GM12878 (cell line): ENCODE results near the gene RNLS. TPM values are rescaled to one million over a fixed set of nuclear protein-coding genes. Genes with fewer than 3 reads are reported as not detected.

Experiments
- ATAC-seq: fragments of 200-7000 bp; cut with Tn5 transposase; 3 replicates; pipeline ENCODE4 v1.9.1; 2020; ENCODE audit warnings: mild to moderate bottlenecking, moderate library complexity
- BruUV-seq: library from RNA; stranded (reverse); fragments of 400-500 nt; replicated peaks from 2 replicates; lab custom pipeline; 2021; lab: Mats Ljungman, UMichigan
- CTCF ChIA-PET: fragments of 300-600 bp; sonication (Branson Sonifier 250); formaldehyde crosslinking; extraction: SDS; loops from one replicate; lab custom pipeline; 2021; ENCODE audit warnings: inconsistent platforms; lab: Yijun Ruan, JAX
- POLR2A ChIA-PET: fragments of 350-600 bp; formaldehyde crosslinking; extraction: SDS; loops from one replicate; lab custom pipeline; 2021; ENCODE audit warnings: inconsistent platforms; lab: Charles Lee
- RAD21 ChIA-PET: fragments of 300-600 bp; sonication (Branson Sonifier 250); formaldehyde crosslinking; loops from one replicate; lab custom pipeline; 2023; ENCODE audit warnings: antibody characterized with exemption; ENCODE audit not compliant: unreplicated experiment; lab: Charles Lee
- SMC1A ChIA-PET: fragments of 300-600 bp; sonication (Branson Sonifier 250); formaldehyde crosslinking; loops from one replicate; lab custom pipeline; 2023; ENCODE audit not compliant: unreplicated experiment, uncharacterized antibody; lab: Charles Lee
- DNase-seq: peaks from one replicate; pipeline ENCODE4 v3.0.0-alpha.2; 2011; ENCODE audit warnings: low read depth, low spot score
- FAIRE-seq: peaks from 3 replicates; lab custom pipeline; 2011; peaks lifted over from hg19 to GRCh38; lab: Jason Lieb, UNC
- H2AFZ ChIP-seq: 2 replicates; pipeline ENCODE4 v1.6.0; 2011; ENCODE audit warnings: low read depth, low read length, control low read depth; ENCODE audit not compliant: control insufficient read depth
- H3K27ac ChIP-seq: 2 replicates; pipeline ENCODE4 v1.5.1; 2011; ENCODE audit warnings: control low read depth; ENCODE audit not compliant: control insufficient read depth, insufficient read depth
- H3K27me3 ChIP-seq, 2 experiments: replicated peaks in 1 of 2; 2 replicates each; pipeline versions ENCODE4 v1.6.0 to v1.6.1; 2011; ENCODE audit warnings: low read length in 1 of 2; ENCODE audit not compliant: control insufficient read depth in 2 of 2, insufficient read depth in 2 of 2
- H3K36me3 ChIP-seq, 2 experiments: 2 replicates each; pipeline ENCODE4 v1.5.1; 2011; ENCODE audit warnings: low read length in 1 of 2; ENCODE audit not compliant: control insufficient read depth in 2 of 2, insufficient read depth in 2 of 2
- H3K4me1 ChIP-seq: 2 replicates; pipeline ENCODE4 v1.6.1; 2011; ENCODE audit warnings: mild to moderate bottlenecking, low read length, moderate library complexity, mixed read lengths; ENCODE audit not compliant: control insufficient read depth, insufficient read depth
- H3K4me2 ChIP-seq: 2 replicates; pipeline ENCODE4 v1.6.0; 2011; ENCODE audit warnings: control low read depth; ENCODE audit not compliant: control insufficient read depth, insufficient read depth
- H3K4me3 ChIP-seq: fragments of 200-600 bp; sonication (generic); 2 replicates; pipeline ENCODE4 v1.5.1; 2016
- H3K79me2 ChIP-seq: 2 replicates; pipeline ENCODE4 v1.6.0; 2011; ENCODE audit warnings: low read length; ENCODE audit not compliant: control insufficient read depth, insufficient read depth
- H3K9ac ChIP-seq: 2 replicates; pipeline ENCODE4 v1.8.0; 2011; ENCODE audit warnings: low read length, control low read depth, mixed read lengths; ENCODE audit not compliant: control insufficient read depth, insufficient read depth
- H3K9me3 ChIP-seq: replicated peaks from 3 replicates; pipeline ENCODE4 v1.5.1; 2011; ENCODE audit warnings: mild to moderate bottlenecking, low read length; ENCODE audit not compliant: control insufficient read depth, insufficient read depth
- H4K20me1 ChIP-seq: 2 replicates; pipeline ENCODE4 v1.6.0; 2011; ENCODE audit not compliant: control insufficient read depth, insufficient read depth
- ATF2 ChIP-seq: IDR thresholded peaks from 2 replicates; pipeline ENCODE4 v1.6.1; 2012; ENCODE audit warnings: low read length, inconsistent platforms
- BMI1 ChIP-seq: fragments of 450-650 bp; IDR thresholded peaks from 2 replicates; pipeline ENCODE4 v1.6.1; 2016; ENCODE audit warnings: mild to moderate bottlenecking, moderate library complexity, borderline replicate concordance
- CBX3 ChIP-seq: fragments of 200-600 bp; sonication (generic); IDR thresholded peaks from 2 replicates; pipeline ENCODE4 v1.6.1; 2016; ENCODE audit warnings: low read depth, borderline replicate concordance
- CHD2 ChIP-seq: IDR thresholded peaks from 2 replicates; pipeline ENCODE4 v1.6.1; 2011; ENCODE audit warnings: low read depth, low read length, improper control_type of control experiment, borderline replicate concordance
- CTCF ChIP-seq, 3 experiments: IDR thresholded peaks in 2 of 3; conservative IDR thresholded peaks in 1 of 3; 2 replicates each; pipeline ENCODE4 v1.5.1; 2011; ENCODE audit warnings: low read depth in 3 of 3, low read length in 3 of 3, mild to moderate bottlenecking in 3 of 3, control low read depth in 2 of 3, moderate library complexity in 2 of 3, inconsistent platforms in 1 of 3, mixed read lengths in 1 of 3; ENCODE audit not compliant: control insufficient read depth in 2 of 3, insufficient read depth in 1 of 3; ENCODE audit errors: extremely low read depth in 1 of 3
- NR2C1 ChIP-seq: fragments of 450-650 bp; IDR thresholded peaks from 2 replicates; pipeline ENCODE4 v1.6.1; 2017; ENCODE audit warnings: antibody characterized with exemption, mild to moderate bottlenecking, moderate library complexity
- PAX5 ChIP-seq: IDR thresholded peaks from 2 replicates; pipeline ENCODE4 v1.6.1; 2011; ENCODE audit warnings: low read depth, low read length, borderline replicate concordance
- PRDM15 ChIP-seq: fragments of 450-650 bp; formaldehyde crosslinking; IDR thresholded peaks from 2 replicates; pipeline ENCODE4 v1.4.0; 2020; ENCODE audit warnings: mild to moderate bottlenecking, moderate library complexity
- RELB ChIP-seq: fragments of 450-650 bp; IDR thresholded peaks from 2 replicates; pipeline ENCODE4 v1.6.1; 2017; ENCODE audit warnings: low read depth, mild to moderate bottlenecking, moderate library complexity
- STAT1 ChIP-seq: fragments of 450-650 bp; conservative IDR thresholded peaks from 2 replicates; pipeline ENCODE4 v1.6.1; 2014; ENCODE audit warnings: antibody characterized with exemption, mild to moderate bottlenecking
- TCF7 ChIP-seq: IDR thresholded peaks from 2 replicates; pipeline ENCODE4 v1.6.1; 2014; ENCODE audit warnings: antibody characterized with exemption, borderline replicate concordance
- ZNF207 ChIP-seq: fragments of 450-650 bp; IDR thresholded peaks from 2 replicates; pipeline ENCODE4 v1.6.1; 2014; ENCODE audit warnings: antibody characterized with exemption, mild to moderate bottlenecking, borderline replicate concordance
- WGBS: methylation state at CpG from one replicate; pipeline ENCODE4 v1.1.6; 2016; ENCODE audit warnings: low lambda C conversion rate; ENCODE audit not compliant: insufficient replicate concordance, insufficient coverage; ENCODE audit errors: missing lambda C conversion rate; 5-methylcytosine and 5-hydroxymethylcytosine counted together
- in situ Hi-C: fragments of 300-500 bp; cut with MboI; formaldehyde crosslinking; loops from 9 replicates; pipeline ENCODE4 v1.14.3; 2018; ENCODE audit warnings: mixed read lengths
- intact Hi-C: fragments of 100-400 bp; cut with micrococcal nuclease; formaldehyde crosslinking; loops from one replicate; pipeline ENCODE4 v1.14.2; 2022; ENCODE audit not compliant: unreplicated experiment
- polyA plus RNA-seq, 11 experiments: library from polyadenylated mRNA; depleted of rRNA in 4 of 11; unstranded in 6 of 11; stranded (reverse) in 5 of 11; fragments of >200 nt; fragmentation: Nextera tagmentation in 4 of 11; fragmentation: Illumina TruSeq in 1 of 11; extraction: Ambion mirVana in 4 of 11; extraction: Trizol in 1 of 11; gene quantifications; 1 replicate in 1 of 11; 2 replicates in 10 of 11; pipeline versions ENCODE4 v1.2.1 to v1.2.3, GENCODE V29; 2011 to 2016; ENCODE audit warnings: inconsistent platforms in 2 of 11, missing spikeins in 2 of 11, low read depth in 1 of 11
- total RNA-seq, 4 experiments: library from RNA; depleted of rRNA in 3 of 4; stranded (reverse); fragments of >200 nt in 3 of 4; fragmentation: Illumina TruSeq in 1 of 4; extraction: Trizol in 1 of 4; gene quantifications; 2 replicates each; pipeline versions ENCODE4 v1.2.1 to v1.2.3, GENCODE V29; 2013 to 2021

RNLS gene
- total and polyA plus RNA-seq, 10 of the 15 experiments (the other 5 are each of a cell fraction or from before 2014, with no cell fraction given), result 3.4 to 6.7 (median 4.6) TPM

GRCh38 chr10:88385601-88386203 is 197.4 kb downstream of the RNLS start:
- Histone ChIP-seq H3K27ac (peak overlapping the region; percentile 99), H3K4me2 (peak overlapping the region; percentile 78), H3K27me3 (no peaks in the 10 kb centered on the region), H3K4me1 (peaks cover 55% of the 10 kb centered on the region), H3K9me3 (peaks cover 3% of the 10 kb centered on the region; the same call in 2 of the 3 replicates), H3K4me3 (peak overlapping the region; percentile 48), H3K36me3 (no peaks in the 10 kb centered on the region), H3K79me2 (no peaks in the 10 kb centered on the region), H2AFZ (peak overlapping the region; percentile 64), H4K20me1 (no peaks in the 10 kb centered on the region), H3K9ac (peak overlapping the region; percentile 85)
- peak; percentile 86 for FAIRE-seq
- WGBS, result 2% methylated on average over 11 of the region's 11 CpGs
- ChIA-PET CTCF (interaction anchor here (0.9 to 5.6 kb wide), 20 partner anchors 8 to 645 kb away, joined by 3 to 98 read pairs (median 6); partner anchors contain the start of genes ATAD1, KLLN and PTEN), SMC1A (interaction anchor here (0.6 to 10.1 kb wide), 46 partner anchors 10 to 741 kb away, joined by 3 to 192 read pairs (median 5); partner anchors contain the start of genes KLLN and PTEN), POLR2A (interaction anchor here (0.7 to 5.3 kb wide), 11 partner anchors 52 to 567 kb away, joined by 3 to 53 read pairs (median 6); partner anchors contain the start of genes KLLN and PTEN), RAD21 (interaction anchor here (0.5 to 7.3 kb wide), 36 partner anchors 9 to 1420 kb away, joined by 3 to 158 read pairs (median 9); partner anchors contain the start of genes ATAD1, KLLN and PTEN)
- in situ Hi-C loops (loop anchor here (5.0 kb wide), 1 partner anchor 523 kb away; the partner anchor contains the start of genes KLLN and PTEN), intact Hi-C loops (loop anchor here (1.0 to 5.0 kb wide), 5 partner anchors 93 to 321 kb away; no protein-coding TSS in a partner anchor)
- peak; percentile 94 for DNase-seq
- no TSS peak for BruUV-seq
- ATAC-seq, result peak; percentile 78
- TF ChIP-seq TCF7 (peak; percentile 46; the same call in 1 of the 2 replicates), RELB (peak; percentile 85), CBX3 (no peak), PRDM15 (CRISPR knock-in tag) (no peak), ATF2 (peak; percentile 91), PAX5 (peak; percentile 82; the same call in 1 of the 2 replicates), BMI1 (0 out of 2 replicates have a peak, but pooled peaks have one; percentile 71), NR2C1 (no peak), CTCF (IDR thresholded peaks at IDR 0.05 in 2 of 3, conservative IDR thresholded peaks at IDR 0.05 in 1 of 3; ENCODE audit: control insufficient read depth in 2 of 3, extremely low read depth in 1 of 3, insufficient read depth in 1 of 3, low read depth in 3 of 3, low read length in 3 of 3) (0 out of 6 replicates have a peak, but pooled peaks of 1 of the 3 experiments have one; percentile 4), STAT1 (no peak), CHD2 (peak; percentile 54; the same call in 1 of the 2 replicates), ZNF207 (peak; percentile 63; the same call in 1 of the 2 replicates)
